Endothelial cell of umbilical vein (primary cell): ENCODE data around the gene LRRIQ4. TPM values are rescaled to one million over a fixed set of nuclear protein-coding genes. Genes with fewer than 3 reads are reported as not detected.

Source experiments
- BruUV-seq: library from RNA; stranded (reverse); fragments of 400-500 nt; replicated peaks from 2 replicates; lab custom pipeline; 2021; lab: Mats Ljungman, UMichigan
- CTCF ChIA-PET: fragments of 300-600, 350-600 bp; sonication (Branson Sonifier 250); formaldehyde crosslinking; loops from one replicate; lab custom pipeline; 2021; ENCODE audit warnings: antibody characterized with exemption, inconsistent platforms; lab: Charles Lee
- POLR2A ChIA-PET: fragments of 300-600, 350-600 bp; sonication (Branson Sonifier 250); formaldehyde crosslinking; loops from one replicate; lab custom pipeline; 2021; ENCODE audit warnings: antibody characterized with exemption, inconsistent platforms; lab: Charles Lee
- DNase-seq: peaks from one replicate; pipeline ENCODE4 v3.0.0-alpha.2; 2011; ENCODE audit warnings: low read depth, low spot score
- FAIRE-seq: peaks from 2 replicates; lab custom pipeline; 2011; peaks lifted over from hg19 to GRCh38; lab: Jason Lieb, UNC
- H2AFZ ChIP-seq: 2 replicates; pipeline ENCODE4 v1.6.0; 2012; ENCODE audit warnings: low read depth, low read length, control low read depth, inconsistent platforms
- H3K27ac ChIP-seq: 2 replicates; pipeline ENCODE4 v1.5.1; 2011; ENCODE audit warnings: low read depth, mild to moderate bottlenecking, control low read depth, low read length, moderate library complexity; ENCODE audit not compliant: insufficient read depth
- H3K27me3 ChIP-seq, 2 experiments: 2 replicates each; pipeline versions ENCODE4 v1.6.0 to v1.6.1; 2011; ENCODE audit warnings: low read length in 2 of 2, mixed read lengths in 1 of 2; ENCODE audit not compliant: control insufficient read depth in 2 of 2, insufficient read depth in 2 of 2
- H3K36me3 ChIP-seq, 2 experiments: 2 replicates in 1 of 2; 3 replicates in 1 of 2; pipeline ENCODE4 v1.5.1; 2011; ENCODE audit warnings: low read length in 2 of 2, mild to moderate bottlenecking in 1 of 2, moderate library complexity in 1 of 2; ENCODE audit not compliant: control insufficient read depth in 2 of 2, insufficient read depth in 2 of 2; ENCODE audit errors: extremely low read depth in 1 of 2
- H3K4me1 ChIP-seq: 3 replicates; pipeline ENCODE4 v1.5.1; 2011; ENCODE audit warnings: mild to moderate bottlenecking, low read length; ENCODE audit not compliant: control insufficient read depth, insufficient read depth; ENCODE audit errors: extremely low read depth
- H3K4me2 ChIP-seq: 2 replicates; pipeline ENCODE4 v1.6.1; 2011; ENCODE audit warnings: low read length, control low read depth, mixed read lengths; ENCODE audit not compliant: insufficient read depth
- H3K4me3 ChIP-seq, 3 experiments: fragments of 200-600 bp in 1 of 3; sonication (generic), shearing (Covaris generic) in 1 of 3; replicated peaks in 1 of 3; 2 replicates each; pipeline ENCODE4 v1.5.1; 2011 to 2016; ENCODE audit warnings: control low read depth in 3 of 3, low read length in 3 of 3, mild to moderate bottlenecking in 2 of 3, inconsistent platforms in 1 of 3, low read depth in 1 of 3, moderate library complexity in 1 of 3; ENCODE audit not compliant: insufficient read depth in 1 of 3
- H3K79me2 ChIP-seq: 2 replicates; pipeline ENCODE4 v1.6.0; 2012; ENCODE audit warnings: low read length, inconsistent platforms; ENCODE audit not compliant: control insufficient read depth, insufficient read depth
- H3K9ac ChIP-seq: replicated peaks from 2 replicates; pipeline ENCODE3; 2011; ENCODE audit warnings: low read length, control low read depth; ENCODE audit not compliant: insufficient read depth; ENCODE audit errors: extremely low read depth
- H3K9me1 ChIP-seq: replicated peaks from 3 replicates; pipeline ENCODE4 v1.6.0; 2011; ENCODE audit warnings: mild to moderate bottlenecking, low read length; ENCODE audit not compliant: control insufficient read depth, insufficient read depth; ENCODE audit errors: extremely low read depth
- H3K9me3 ChIP-seq: replicated peaks from 2 replicates; pipeline ENCODE4 v1.5.1; 2012; ENCODE audit warnings: low read length, inconsistent platforms; ENCODE audit not compliant: control insufficient read depth, insufficient read depth
- H4K20me1 ChIP-seq: replicated peaks from 2 replicates; pipeline ENCODE3; 2011; ENCODE audit warnings: mild to moderate bottlenecking, low read length; ENCODE audit not compliant: control insufficient read depth, insufficient read depth; ENCODE audit errors: extremely low read depth
- CTCF ChIP-seq, 2 donors: IDR thresholded peaks; 1 replicate in 1 of 2; 2 replicates in 1 of 2; pipeline ENCODE4 v1.5.1; 2011; ENCODE audit warnings: low read length in 2 of 2, mild to moderate bottlenecking in 2 of 2, moderate library complexity in 2 of 2, control low read depth in 1 of 2, inconsistent platforms in 1 of 2, low read depth in 1 of 2; ENCODE audit not compliant: insufficient read depth in 1 of 2; ENCODE audit errors: extremely low read depth in 1 of 2
- EZH2 ChIP-seq: IDR thresholded peaks from 2 replicates; pipeline ENCODE4 v1.6.1; 2012; ENCODE audit warnings: borderline replicate concordance, low read depth, mild to moderate bottlenecking, moderate library complexity, low read length, inconsistent platforms; ENCODE audit not compliant: severe bottlenecking
- FOS ChIP-seq: IDR thresholded peaks from 2 replicates; pipeline ENCODE4 v1.6.1; 2011; ENCODE audit warnings: mild to moderate bottlenecking, low read length, moderate library complexity, borderline replicate concordance; ENCODE audit not compliant: insufficient read depth
- GATA2 ChIP-seq: IDR thresholded peaks from 2 replicates; pipeline ENCODE4 v1.7.0; 2011; ENCODE audit warnings: low read depth, mild to moderate bottlenecking, moderate library complexity, mixed read lengths, low read length; ENCODE audit not compliant: insufficient read length, insufficient read depth
- MAX ChIP-seq: IDR thresholded peaks from 2 replicates; pipeline ENCODE4 v1.6.1; 2011; ENCODE audit not compliant: insufficient read depth, insufficient read length
- MYC ChIP-seq: IDR thresholded peaks from one replicate; pipeline ENCODE4 v1.6.1; 2011; ENCODE audit warnings: mild to moderate bottlenecking, low read depth, low read length
- POLR2AphosphoS5 ChIP-seq: IDR thresholded peaks from 2 replicates; pipeline ENCODE4 v1.6.1; 2012; ENCODE audit warnings: low read depth, mild to moderate bottlenecking, control low read depth, low read length, moderate library complexity; ENCODE audit not compliant: insufficient read depth
- dilution Hi-C: fragments of 300-500 bp; cut with MboI; formaldehyde crosslinking; loops from one replicate; pipeline ENCODE4 v1.15.0; 2019; ENCODE audit warnings: low sequenced_read_pairs; ENCODE audit not compliant: extremely low pct_ligation_motif_present
- intact Hi-C: fragments of 100-400 bp; cut with micrococcal nuclease; formaldehyde crosslinking; loops from one replicate; pipeline ENCODE4 v1.10.0; 2022
- polyA plus RNA-seq, 4 experiments: library from polyadenylated mRNA; depleted of rRNA in 3 of 4; stranded (reverse) in 3 of 4; unstranded in 1 of 4; fragments of >200 nt; gene quantifications; 2 replicates each; pipeline versions ENCODE4 v1.2.1 to v1.2.3, GENCODE V29; 2011 to 2012; ENCODE audit warnings: missing spikeins in 1 of 4
- total RNA-seq: library from RNA; stranded (reverse); gene quantifications from 2 replicates; pipeline ENCODE4 v1.2.3, GENCODE V29; 2021

LRRIQ4 gene
- total and polyA plus RNA-seq, 2 donors (not counting 3 experiments of a cell fraction or from before 2014, with no cell fraction given): 0.04 TPM; not detected in 1

- H4K20me1 ChIP-seq: no peaks in the 10 kb centered on the region
- H3K4me2 ChIP-seq: no peak overlapping the region
- intact Hi-C loops: no loop called here
- CTCF ChIA-PET: interaction anchor here (1.0 kb wide), 1 partner anchor 20 kb away, joined by 3 read pairs; no protein-coding TSS in a partner anchor
- H3K9ac ChIP-seq: no peak overlapping the region
- no peak for FAIRE-seq
- DNase-seq: no peak
- TF ChIP-seq POLR2AphosphoS5: no peak
- TF ChIP-seq MYC: no peak
- H3K9me3 ChIP-seq: no peaks in the 10 kb centered on the region
- H3K79me2 ChIP-seq: no peaks in the 10 kb centered on the region
- no peaks in the 10 kb centered on the region for H3K4me1 ChIP-seq
- POLR2A ChIA-PET: no interaction called here
- peaks cover 7 to 10% of the 10 kb centered on the region in 2 experiments for H3K27me3 ChIP-seq
- BruUV-seq: no TSS peak
- H2AFZ ChIP-seq: no peak overlapping the region
- H3K27ac ChIP-seq: no peak overlapping the region
- dilution Hi-C loops: no loop called here
- no peaks in the 10 kb centered on the region for H3K36me3 ChIP-seq
- H3K9me1 ChIP-seq: no peaks in the 10 kb centered on the region
- no peak overlapping the region for H3K4me3 ChIP-seq
Measured at GRCh38 chr3:169842960-169843359, 30.3 kb downstream of the LRRIQ4 start.

- ChIA-PET CTCF (interaction anchor here (1.3 to 2.4 kb wide), 2 partner anchors 16 to 20 kb away, joined by 4 to 6 read pairs; no protein-coding TSS in a partner anchor), POLR2A (no interaction called here)
- Histone ChIP-seq H3K27ac (no peak overlapping the region), H3K4me2 (no peak overlapping the region), H3K36me3 (no peaks in the 10 kb centered on the region), H3K9me1 (no peaks in the 10 kb centered on the region), H3K79me2 (no peaks in the 10 kb centered on the region), H3K9me3 (no peaks in the 10 kb centered on the region), H2AFZ (no peak overlapping the region), H3K9ac (no peak overlapping the region), H4K20me1 (no peaks in the 10 kb centered on the region), H3K4me3 (no peak overlapping the region), H3K27me3 (peaks cover 3 to 10% of the 10 kb centered on the region in 2 experiments), H3K4me1 (no peaks in the 10 kb centered on the region)
- dilution Hi-C loops (no loop called here), intact Hi-C loops (no loop called here)
- no peak for TF ChIP-seq GATA2
- no peak for TF ChIP-seq FOS
- TF ChIP-seq MAX: no peak
- TF ChIP-seq MYC: no peak
- no peak for TF ChIP-seq EZH2
- no peak for TF ChIP-seq CTCF (IDR thresholded peaks at IDR 0.05; ENCODE audit: extremely low read depth in 1 of 2, insufficient read depth in 1 of 2, low read depth in 1 of 2, low read length in 2 of 2)
- DNase-seq (no peak), FAIRE-seq (no peak)
- BruUV-seq: no TSS peak
Measured at GRCh38 chr3:169846458-169847193, 34.0 kb downstream of the LRRIQ4 start.
